Activated naive CD8-positive, alpha-beta T cell treated with anti-CD3 and anti-CD28 coated beads, Interleukin-2, amount 10 ng/mL, durations not matched to agents 7 days and 5 days (primary cell): ENCODE measurements around the gene FOSL2. TPM values are rescaled to one million over a fixed set of nuclear protein-coding genes. Genes with fewer than 3 reads are reported as not detected.

Experiments used
- ATAC-seq: fragments of 150-1000 bp; cut with Tn5 transposase; one replicate; pipeline ENCODE4 v1.10.0; 2021; ENCODE audit warnings: low read depth, moderate library complexity
- POLR2A ChIA-PET: fragments of 350-600 bp; sonication (Branson Sonifier 250); formaldehyde crosslinking; loops from one replicate; lab custom pipeline; 2021; ENCODE audit warnings: antibody characterized with exemption; lab: Charles Lee
- DNase-seq: peaks from one replicate; pipeline ENCODE4 v3.0.0; 2021
- H3K27ac Mint-ChIP-seq: one replicate; pipeline ENCODE4 v1.8.0; 2022; ENCODE audit warnings: mild to moderate bottlenecking, mixed read lengths
- H3K27me3 Mint-ChIP-seq: one replicate; pipeline ENCODE4 v1.8.0; 2022; ENCODE audit warnings: mild to moderate bottlenecking, moderate library complexity, mixed read lengths
- H3K36me3 Mint-ChIP-seq: one replicate; pipeline ENCODE4 v1.8.0; 2021; ENCODE audit warnings: mild to moderate bottlenecking, mixed read lengths
- H3K4me1 Mint-ChIP-seq: one replicate; pipeline ENCODE4 v1.8.0; 2021; ENCODE audit warnings: mixed read lengths
- H3K4me3 Mint-ChIP-seq: one replicate; pipeline ENCODE4 v1.8.0; 2022; ENCODE audit warnings: mild to moderate bottlenecking, moderate library complexity, mixed read lengths
- H3K9me3 Mint-ChIP-seq: one replicate; pipeline ENCODE4 v1.8.0; 2021; ENCODE audit warnings: mixed read lengths
- total RNA-seq, 2 experiments: library from RNA; stranded (reverse); gene quantifications; one replicate each; pipeline ENCODE4 v1.2.3, GENCODE V29; 2021

FOSL2 gene
- total RNA-seq, 2 experiments from 2014 or later = 24.9 to 30.1 TPM

- Mint-ChIP-seq H3K4me1 (peaks cover 30% of the 10 kb centered on the region), H3K4me3 (peak overlapping the region; percentile 14), H3K9me3 (peaks cover 12% of the 10 kb centered on the region), H3K27me3 (peaks cover 18% of the 10 kb centered on the region), H3K36me3 (peaks cover 14% of the 10 kb centered on the region), H3K27ac (peak overlapping the region; percentile 5)
- no peak for DNase-seq
- POLR2A ChIA-PET = no interaction called here
- peak; percentile 48 for ATAC-seq
Observed at GRCh38 chr2:28465148-28465885, 72.7 kb downstream of the FOSL2 start.

Other genes with a start within 250 kb of the FOSL2 start
- gene PLB1, start 103.2 kb downstream of the FOSL2 start, total RNA-seq = under 1 TPM; 0.30 to 0.43 TPM